ENCODE measurements around the gene PRR35.

- no peak for TF ChIP-seq CTCF (IDR thresholded peaks at IDR 0.05 in 4 of 5, conservative IDR thresholded peaks at IDR 0.05 in 1 of 5)
- no peak for TF ChIP-seq POLR2A (IDR thresholded peaks at IDR 0.05)
These were observed 23.4 kb upstream of the PRR35 start for GRCh38 chr16:536746-537145.

All from gastrocnemius medialis (tissue), 4 donors.